ENCODE measurements around the gene SLC44A3.

- peak; percentile 88 for TF ChIP-seq CTCF (IDR thresholded peaks at IDR 0.05)
- TF ChIP-seq CHD2 (IDR thresholded peaks at IDR 0.05; ENCODE audit: low read length, partially characterized antibody): no peak
These were observed 14.2 kb upstream of the SLC44A3 start for GRCh38 chr1:94805912-94806311.
